NCI-H2227 (cell line): ENCODE data around the gene FAM131C.
"Not testable (repeated sequence)": the region's sequence is repeated elsewhere in the genome, so short reads cannot be mapped to it uniquely, and the experiment has no call there.

Experiments
- DNase-seq: peaks from one replicate; lab custom pipeline; 2025; ENCODE audit not compliant: unreplicated experiment; lab: John Stamatoyannopoulos, UW

FAM131C gene

DNA sequence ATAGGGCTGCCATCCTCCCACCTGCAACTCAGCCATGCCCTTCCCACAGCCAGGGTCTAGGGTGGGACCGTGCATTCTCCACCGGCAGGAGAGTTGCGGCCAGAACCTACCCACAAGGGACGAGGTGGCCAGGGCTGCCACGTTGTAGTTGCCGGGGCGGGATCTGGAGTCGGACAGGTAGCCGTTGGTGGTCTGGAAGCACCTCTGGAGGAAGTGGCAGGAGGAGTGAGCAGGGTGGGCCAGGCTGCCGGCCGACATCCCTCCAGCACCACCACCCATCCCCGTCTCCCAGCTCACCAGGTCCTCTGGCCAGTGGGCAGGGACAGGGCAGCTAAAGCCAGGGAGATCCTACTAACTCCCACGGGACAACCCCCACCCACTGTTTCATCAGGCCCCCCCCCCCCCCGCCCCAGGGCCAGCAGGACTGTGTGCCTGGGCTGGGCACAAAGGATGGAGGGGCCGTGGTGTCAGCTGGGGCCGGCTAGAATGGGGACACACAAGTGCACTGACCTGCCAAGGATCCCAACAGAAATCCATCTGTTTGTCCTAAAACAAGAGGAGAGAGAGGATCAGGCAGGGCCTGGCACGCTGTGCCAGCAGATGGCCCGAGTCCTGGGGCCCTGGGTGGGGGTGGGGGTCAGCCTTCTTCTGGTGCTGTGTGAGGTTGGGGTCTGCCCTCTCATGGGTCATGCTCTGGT, 11.3 kb downstream of the FAM131C start:
- DNase-seq: not testable (repeated sequence)

DNA sequence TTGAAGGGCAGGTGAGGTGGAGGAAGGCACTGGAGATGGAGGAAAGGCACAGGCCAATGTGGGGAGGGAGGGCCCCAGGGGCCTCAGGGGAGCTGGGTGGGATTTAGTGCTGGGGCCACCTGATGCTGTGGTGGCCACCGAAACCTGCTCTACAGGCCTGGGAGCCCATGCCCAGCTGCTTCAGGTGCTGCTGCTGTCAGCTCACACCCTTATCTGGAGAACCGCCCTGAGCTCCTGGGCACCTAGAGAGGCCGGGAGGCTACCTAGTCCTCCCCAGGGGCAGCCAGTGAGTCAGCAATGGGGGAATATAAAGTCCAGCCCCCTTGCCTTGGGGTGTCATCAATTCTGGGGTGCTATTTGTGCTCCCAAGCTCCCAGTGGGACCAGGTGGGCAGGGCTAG, 12.2 kb downstream of the FAM131C start:
- no peak for DNase-seq

DNA sequence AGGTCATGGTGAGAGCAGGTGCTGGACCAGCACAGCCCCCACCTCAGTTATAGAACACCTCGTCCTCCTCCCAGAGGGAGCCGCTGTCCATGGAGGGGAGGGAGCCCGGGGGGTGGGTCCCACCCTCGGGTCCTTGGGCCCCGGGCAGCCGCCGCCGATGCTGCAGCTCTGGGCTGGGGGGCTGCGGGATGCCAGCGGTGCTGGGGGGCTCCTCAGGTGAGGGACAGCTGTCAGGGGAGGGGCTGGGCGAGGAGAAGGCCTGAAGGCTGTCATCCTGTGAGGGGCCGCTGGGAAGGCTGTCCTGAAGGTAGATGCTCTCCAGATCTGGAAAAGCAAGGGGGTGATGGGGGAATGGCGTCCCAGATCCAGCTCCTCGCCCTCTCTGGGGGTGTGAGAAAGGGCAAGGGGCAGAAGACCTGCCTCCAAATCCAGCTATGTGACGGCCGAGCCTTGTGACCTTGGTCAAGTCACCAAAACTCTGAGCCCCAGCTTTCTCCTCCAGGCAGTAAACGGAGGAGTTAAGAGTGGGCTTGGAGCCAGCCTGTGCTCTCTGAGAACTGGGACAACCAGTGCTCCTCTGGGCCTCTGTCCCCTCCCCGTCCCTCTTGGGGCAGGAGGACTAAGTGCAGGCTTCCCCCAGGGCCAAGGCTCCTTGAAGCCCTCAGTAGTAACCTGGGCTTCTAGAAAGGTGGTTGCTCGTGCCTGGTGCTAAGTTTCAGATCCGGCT, 14.9 kb downstream of the FAM131C start:
- not testable (repeated sequence) for DNase-seq

DNA sequence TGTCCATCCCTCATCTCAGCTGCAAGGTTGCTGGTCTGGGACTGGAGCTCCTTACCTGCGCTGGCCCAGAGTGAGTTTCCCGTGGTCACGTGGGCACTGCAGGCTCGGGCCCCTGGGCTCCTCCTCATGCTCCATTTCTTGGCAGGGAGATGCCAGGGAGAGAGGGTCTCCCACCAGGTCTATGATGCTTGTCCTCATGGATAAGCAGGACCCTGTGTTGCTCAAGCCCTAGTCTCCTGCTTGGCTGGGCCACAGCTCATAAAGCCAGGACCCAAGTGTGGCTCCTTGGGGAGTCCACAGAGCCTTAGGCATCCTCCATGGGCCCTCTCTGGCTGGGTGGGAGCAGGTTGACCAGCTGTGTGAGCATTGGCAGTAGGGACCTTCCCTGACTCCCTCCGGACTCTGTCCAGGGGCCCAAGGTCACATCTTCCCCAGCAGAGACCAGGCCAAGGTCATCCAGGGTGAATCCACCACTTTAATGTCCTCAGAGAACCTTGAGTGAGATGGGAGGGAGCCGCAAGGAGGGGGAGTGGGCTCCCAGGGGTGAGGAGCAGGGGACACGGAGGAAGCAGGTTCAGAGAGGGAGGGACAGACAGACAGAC, 16.0 kb downstream of the FAM131C start:
- not testable (repeated sequence) for DNase-seq

DNA sequence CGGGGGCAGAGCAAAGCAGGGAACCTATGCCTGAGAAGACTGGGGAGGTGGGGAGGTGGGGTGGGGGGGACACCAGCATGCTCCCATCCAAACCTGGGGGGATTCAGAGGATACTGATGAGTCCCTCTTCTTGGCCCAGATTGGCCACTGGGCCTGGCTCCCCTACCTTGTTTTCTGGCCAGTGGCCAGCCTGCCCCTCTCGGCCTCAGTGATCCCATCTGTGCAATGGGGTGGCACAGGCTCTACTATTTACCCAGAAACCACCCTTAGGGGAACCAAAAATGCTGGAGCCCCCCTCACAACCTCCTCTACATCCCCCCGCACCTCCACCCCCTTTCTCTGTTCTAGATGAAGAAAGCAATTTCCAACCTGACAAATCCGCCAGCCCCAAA, 16.9 kb downstream of the FAM131C start:
- not testable (repeated sequence) for DNase-seq

DNA sequence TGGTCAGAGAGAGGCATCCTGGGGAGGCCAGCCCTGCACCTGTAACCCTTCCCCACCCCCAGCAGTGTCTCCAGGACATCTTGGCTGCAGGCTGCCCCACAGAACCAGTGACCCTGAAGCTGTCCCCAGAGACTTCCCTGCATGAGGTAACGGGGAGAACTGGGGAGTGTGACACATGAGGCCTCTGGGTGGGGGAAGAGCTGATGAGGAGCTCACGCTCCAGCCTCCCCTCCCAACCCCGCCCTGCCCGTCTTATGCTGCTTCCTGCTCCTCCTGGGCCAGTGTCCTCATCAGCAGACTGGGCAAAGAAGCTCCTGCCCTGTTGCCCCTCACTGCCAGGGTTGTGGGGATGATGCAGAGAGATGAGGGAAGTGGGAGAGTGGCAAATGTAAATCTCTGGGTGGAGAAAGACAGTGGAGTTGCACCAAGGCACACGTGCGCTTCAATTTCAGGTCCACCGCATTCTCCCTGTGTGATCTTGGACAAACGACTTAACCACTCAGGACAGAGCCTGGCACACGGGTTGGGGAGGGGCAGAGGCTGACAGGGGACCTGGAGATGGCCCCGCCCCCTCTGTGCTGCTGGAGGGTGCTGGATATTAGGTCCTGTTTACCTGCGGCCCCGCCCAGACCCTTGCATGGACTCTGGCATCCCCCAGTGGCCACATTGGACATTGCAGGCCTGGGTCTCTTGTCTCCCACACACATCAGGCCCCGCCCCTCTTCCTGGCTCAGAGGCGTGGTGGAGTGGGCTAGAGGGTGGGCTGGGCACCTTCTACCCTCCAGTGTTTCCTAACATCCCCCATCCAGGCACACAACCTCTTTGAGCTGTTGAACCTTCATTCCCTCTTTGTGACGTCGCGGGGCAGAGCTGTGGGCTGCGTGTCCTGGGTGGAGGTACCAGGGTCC, 17.6 kb downstream of the FAM131C start:
- peak; percentile 95 for DNase-seq

DNA sequence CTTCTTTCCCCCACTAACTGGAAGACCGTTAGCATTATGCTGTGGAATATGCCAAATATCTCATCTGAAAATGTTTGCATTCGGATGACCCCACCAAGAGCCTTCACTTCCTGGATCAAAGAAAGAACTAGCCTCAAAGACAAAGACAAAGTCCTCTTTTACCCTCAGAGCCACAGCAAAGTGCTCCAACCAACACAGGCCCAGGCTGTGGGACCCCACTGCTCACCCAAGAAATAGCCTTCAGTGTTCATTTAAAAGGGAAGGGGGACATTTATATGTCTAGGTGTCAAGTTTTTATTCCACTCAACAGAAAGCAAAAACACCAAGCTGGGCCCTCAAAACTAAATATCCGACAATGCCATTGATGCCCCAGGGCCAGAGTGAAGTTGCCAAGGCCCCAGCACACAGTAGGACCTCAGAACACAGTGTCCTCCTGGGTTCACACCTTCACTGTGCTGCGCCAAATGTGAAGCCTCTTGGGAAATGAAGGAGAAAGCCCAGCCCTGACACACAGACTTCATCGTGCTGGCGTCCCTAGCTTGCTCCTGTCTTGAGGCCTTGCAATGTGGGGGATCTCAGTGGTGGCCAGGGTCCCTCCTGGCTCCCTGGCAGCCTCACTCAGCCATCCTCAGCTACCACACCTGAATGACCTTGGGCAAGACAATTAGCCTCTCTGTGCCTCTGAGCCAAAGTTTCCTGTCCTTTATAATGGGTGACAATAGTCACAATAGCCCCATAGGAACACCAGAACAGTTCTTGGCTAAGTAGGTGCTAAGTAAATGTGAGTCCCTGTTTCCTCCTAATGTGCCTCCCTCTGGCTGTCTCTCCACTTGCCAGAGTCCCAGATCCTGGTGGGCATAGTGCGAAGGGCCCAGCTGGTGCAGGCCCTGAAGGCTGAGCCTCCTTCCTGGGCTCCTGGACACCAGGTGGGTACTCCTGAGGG, 18.6 kb downstream of the FAM131C start:
- no peak for DNase-seq

DNA sequence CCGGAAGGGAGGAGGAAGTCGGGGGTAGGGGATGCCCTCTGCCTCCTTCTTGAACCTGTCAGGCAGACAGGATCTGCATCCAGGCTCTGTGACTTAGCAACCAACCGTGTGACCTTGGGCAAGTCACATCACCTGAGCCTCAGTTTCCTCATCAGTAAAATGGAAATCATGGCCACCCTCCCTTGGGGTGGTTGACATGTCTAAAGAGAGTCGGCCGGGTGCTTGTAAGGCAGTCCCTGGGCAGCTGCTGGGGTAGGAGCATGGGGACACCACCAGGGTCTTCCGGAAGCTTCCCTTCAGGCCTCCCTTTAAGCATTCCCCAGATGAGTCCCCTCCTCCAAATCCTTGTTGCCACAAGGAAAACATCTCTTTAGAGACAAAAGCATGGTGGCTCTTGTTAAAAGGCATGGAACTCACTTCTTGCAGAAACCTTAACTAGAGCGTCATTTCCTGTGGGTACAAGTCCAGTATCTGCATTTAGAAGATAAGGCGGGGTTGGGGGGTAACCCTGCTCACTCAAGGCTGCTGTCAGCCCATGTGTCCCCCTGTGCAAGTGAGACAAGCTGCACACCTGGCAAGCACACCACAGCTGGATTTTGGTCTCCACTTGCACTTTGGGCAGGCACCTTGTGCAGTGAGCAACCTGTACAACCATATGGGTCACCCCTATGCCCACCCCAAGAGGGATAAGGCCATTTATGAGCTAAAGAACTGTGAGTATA, 19.5 kb downstream of the FAM131C start:
- DNase-seq: no peak

DNA sequence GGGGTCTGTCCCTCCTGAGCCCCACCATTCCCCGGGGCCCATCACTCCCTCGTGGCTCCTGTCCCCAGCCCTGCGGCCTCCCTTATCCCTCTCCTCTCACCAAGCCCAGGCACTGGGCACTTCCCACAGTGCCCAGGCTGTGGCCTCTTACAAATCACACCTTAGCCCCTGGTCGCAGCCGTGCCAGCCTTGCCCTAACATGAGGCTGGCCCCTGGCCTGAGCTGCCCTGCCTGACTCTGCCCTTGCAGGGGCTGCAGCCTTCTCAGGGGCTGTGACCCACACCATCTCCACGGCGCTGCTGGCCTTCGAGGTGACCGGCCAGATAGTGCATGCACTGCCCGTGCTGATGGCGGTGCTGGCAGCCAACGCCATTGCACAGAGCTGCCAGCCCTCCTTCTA, 21.5 kb downstream of the FAM131C start:
- not testable (repeated sequence) for DNase-seq

DNA sequence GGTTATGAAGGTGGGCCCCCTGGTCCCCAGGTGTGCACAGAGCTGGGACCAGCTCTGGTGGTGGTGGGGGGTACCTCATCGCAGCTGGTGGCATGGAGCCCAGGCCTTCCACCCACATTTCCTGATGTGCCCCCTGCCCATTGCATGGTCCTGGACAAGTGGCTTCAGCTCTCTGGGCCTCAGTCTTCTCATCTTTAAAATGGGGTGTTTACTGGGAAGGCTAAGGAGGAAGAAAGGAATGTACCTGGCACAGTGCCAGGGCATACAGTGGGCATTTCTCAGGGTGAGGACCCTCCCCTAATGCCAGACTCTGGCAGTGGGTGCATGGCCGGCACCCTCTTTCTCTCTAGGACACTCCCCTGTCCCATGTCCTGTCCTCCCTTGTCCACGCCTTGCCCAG, 22.4 kb downstream of the FAM131C start:
- no peak for DNase-seq

DNA sequence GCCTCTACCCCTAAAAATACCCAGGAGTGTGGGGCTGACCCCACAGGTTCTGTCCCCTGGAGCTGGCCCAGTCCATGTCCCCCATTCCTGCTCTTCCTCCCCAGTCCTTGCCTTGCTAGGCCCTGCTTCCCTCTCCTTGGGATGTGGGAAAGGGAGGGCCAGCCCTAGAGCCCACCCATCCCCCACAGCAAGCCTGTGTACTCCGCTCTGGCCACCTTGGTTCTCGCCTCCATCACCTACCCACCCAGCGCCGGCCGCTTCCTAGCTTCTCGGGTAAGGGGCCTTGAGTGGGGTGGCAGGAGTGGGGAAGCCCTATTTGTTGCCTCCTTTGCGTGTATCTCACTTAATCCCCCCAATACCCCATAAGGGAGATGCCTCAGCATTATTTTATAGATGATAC, 23.1 kb downstream of the FAM131C start:
- DNase-seq: no peak

DNA sequence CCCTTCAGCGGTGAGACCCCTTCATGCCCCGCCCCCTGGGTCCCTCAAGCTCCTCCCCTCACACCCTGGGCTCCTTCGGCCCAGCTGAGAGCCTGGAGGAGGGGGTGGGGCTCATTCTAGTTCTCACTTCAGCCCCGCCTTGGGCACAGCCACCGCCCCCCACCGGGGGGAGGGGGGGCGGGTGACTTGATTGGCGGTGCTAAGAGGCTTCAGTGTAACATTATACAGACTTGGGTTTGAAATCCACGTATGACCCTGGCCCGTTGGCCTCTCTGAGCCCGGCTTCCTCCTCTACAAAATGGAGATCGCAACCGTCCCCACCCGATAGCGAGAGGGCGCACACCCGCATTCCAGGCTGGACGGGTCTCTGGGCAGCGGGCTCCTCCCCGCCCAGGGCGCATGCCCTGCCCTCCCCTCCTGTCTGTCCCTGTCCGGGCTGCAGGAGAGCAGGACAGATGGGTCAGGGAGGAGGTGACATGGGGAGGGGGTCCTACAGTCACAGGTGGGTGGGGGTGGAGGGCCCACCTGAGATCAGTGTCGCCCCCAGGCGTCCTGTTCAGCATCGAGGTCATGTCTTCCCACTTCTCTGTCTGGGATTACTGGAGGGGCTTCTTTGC, 24.8 kb downstream of the FAM131C start:
- peak; percentile 41 for DNase-seq

DNA sequence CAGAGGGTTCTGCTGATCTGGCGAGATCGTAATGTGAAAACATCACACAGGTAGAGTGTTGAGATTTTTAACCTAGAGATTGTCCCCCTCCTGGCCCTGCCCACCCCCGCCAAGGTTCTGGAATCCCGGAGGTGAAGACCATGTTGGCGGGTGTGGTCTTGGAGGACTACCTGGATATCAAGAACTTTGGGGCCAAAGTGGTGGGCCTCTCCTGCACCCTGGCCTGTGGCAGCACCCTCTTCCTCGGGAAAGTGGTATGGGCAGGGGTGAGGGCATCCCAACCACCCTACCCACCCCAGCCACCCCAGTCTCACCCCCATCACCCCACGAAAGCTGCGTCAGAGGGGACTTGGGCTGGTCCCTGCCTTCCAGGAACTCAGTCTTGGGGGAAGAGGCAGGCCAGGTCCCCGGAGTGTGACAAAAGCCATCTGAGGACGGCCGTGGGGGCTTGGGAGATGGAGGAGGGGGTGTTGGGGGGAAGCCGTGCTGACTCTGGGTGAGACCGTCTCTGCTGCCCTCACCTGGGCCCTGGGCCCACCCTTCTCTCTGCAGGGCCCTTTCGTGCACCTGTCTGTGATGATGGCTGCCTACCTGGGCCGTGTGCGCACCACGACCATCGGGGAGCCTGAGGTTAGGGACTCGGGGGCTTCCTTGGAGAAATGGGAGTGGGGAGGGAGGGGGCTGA, 25.5 kb downstream of the FAM131C start:
- no peak for DNase-seq

DNA sequence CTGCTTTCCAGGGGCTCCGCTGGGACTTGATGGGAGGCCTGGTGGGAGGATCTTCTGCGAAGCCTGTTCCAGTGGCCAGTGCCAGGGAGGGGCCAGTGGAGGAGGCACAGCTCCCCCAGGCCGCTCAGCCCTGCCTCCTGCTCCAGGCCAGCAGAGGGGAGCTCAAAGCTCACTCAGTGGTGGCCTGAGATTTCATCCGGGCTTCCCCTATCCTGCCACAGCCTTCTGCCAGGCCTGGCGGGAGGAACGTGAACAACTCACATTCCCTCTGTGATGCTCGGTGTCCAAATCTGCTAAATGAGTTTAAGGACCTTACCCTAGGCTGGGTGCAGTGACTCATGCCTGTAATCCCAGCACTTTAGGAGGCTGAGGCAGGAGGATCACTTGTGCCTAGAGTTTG, 26.6 kb downstream of the FAM131C start:
- DNase-seq: no peak

DNA sequence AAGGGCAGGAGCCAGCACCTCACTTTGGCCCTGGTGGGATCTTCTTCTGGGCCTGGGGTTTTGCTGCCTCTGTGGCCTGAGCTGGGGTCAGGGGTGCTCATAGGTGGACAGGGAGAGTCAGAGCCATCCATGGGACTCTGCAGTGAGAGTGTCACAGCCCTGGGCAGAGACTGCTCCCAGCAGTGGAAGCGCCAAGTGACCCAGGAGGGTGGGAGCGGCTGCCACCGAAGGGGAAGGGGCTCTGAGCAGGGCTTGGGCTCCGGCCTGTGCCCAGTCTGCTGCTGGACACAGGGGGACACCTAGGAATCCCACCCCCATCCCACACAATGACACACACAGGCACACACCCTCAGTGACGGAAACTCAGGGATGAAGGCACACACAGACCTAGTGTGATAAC, 29.5 kb downstream of the FAM131C start:
- no peak for DNase-seq

DNA sequence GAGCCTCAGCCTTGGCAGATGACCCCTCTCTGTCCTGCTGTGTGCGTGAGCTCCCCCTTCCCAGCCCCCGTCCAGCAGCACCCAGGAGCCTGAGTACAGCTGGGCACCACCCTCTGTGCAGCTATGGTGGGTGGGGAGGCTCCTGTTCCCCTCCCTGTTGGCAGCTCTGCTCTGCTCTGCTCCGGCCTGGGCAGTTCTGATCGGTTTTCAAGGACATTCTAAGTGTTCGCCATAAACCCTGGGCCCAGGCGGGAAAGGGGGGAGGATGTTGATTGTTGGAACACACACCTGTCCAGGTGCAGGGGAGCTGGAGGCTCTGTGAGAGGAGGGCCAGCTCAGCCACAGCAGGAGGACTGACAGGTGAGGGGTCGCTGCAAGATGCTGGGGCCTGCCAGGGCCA, 29.9 kb downstream of the FAM131C start, which contains the start of gene CLCNKB:
Gene CLCNKB, plus strand, starts transcription at position 262 of the 400 bp plus-strand sequence. CDS start 711 bp downstream, outside the sequence.
- no peak for DNase-seq

DNA sequence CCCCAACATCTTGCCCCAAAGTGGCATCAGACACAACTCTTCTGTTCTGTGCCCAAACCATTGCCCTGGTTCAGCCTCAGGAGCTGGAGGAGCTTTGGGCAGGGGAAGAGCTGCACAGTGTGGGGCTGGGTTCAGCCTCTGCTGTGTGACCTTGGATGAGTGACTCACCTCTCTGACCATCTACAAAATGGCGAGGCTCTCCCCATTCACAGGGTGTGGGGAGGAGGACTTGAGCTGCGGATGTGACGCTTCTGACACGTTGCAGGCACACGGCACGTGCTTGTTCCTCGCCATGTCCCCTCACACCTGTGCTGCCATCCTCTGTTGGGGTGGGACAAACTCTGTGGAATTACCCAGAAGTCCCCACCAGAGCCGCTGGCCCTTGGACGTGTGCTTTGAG, 30.8 kb downstream of the FAM131C start:
- DNase-seq: not testable (repeated sequence)

DNA sequence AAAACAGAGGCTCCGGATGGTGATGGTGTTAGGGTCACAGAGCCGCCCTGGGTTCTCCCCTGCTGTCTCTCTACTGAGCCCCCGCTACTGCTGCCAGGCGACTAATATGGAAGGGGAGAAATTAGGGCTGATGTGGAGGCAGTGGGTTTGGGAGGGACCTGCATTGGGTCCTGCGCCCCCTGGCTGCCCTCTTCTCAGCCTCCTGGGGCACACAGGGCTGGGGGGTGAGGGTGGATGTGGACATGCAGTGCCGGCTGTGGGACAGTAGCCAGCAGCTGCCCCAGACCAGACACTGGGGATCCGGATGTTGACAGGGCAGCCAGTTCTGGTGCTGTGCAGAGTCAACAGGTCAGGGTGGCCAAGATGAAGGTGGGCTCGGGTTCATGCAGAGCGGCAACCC, 31.4 kb downstream of the FAM131C start:
- DNase-seq: no peak
